ENCODE results near the gene SCART1.

DNA sequence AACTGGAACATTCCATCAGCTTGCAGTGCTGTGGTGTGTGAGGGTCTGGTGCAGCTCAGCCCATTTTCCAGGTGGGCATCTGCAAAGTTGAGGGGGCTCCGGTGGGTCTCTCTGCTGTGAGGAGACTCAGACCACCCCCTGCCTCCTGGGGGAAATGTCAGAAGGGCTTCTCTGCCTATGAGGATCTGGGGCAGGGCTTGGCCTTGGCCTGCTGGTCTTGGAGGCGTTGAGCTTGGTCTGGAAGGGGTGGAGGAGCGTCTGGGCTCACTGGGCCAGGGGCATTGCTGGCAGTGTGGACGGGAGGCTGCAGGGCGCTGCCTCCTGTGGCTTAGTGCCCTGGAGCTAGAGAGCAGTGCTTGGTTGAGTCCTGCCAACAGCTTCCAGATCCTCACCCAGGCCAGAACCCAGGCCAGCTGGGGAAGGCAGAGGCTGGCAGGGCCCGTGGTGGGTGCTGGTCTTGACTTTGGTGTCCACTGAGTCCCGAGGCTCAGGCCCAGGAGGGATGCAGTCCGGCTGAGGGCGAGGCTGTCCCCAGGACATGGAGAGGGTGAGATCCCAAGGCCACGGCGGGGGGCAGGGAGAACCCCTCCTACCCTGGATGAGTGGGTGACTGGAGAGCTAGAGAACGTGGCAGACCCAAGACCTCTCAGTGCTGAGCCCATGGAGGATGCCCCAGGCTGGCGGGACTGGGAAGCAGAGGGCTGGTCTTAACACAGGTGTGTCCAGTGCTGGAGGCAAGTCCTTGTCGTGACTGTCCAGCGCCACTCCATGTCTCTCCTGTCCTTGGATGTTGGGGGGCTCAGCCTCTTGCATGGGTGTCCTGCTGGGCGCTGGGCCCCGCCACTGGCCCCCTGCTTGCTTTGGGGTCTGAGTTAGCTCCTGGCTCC lies 32.2 kb upstream of the SCART1 start:
- no peak for TF ChIP-seq GATA2 (IDR thresholded peaks at IDR 0.05; ENCODE audit: low read depth, low read length)
- no peak for TF ChIP-seq GATA3 (IDR thresholded peaks at IDR 0.05; ENCODE audit: low read depth, low read length)

Data from SH-SY5Y (cell line).